Measurements from ENCODE around the gene WIPI1. TPM values are rescaled to one million over a fixed set of nuclear protein-coding genes. Genes with fewer than 3 reads are reported as not detected.
A peak's percentile ranks its signal among the peaks of the same experiment; 100 is the strongest.

The WIPI1 gene
- total and polyA plus RNA-seq, 2 of the 13 experiments (the other 11 are each of a cell fraction or from before 2014, with no cell fraction given) = 29.4 to 141 TPM

DNA sequence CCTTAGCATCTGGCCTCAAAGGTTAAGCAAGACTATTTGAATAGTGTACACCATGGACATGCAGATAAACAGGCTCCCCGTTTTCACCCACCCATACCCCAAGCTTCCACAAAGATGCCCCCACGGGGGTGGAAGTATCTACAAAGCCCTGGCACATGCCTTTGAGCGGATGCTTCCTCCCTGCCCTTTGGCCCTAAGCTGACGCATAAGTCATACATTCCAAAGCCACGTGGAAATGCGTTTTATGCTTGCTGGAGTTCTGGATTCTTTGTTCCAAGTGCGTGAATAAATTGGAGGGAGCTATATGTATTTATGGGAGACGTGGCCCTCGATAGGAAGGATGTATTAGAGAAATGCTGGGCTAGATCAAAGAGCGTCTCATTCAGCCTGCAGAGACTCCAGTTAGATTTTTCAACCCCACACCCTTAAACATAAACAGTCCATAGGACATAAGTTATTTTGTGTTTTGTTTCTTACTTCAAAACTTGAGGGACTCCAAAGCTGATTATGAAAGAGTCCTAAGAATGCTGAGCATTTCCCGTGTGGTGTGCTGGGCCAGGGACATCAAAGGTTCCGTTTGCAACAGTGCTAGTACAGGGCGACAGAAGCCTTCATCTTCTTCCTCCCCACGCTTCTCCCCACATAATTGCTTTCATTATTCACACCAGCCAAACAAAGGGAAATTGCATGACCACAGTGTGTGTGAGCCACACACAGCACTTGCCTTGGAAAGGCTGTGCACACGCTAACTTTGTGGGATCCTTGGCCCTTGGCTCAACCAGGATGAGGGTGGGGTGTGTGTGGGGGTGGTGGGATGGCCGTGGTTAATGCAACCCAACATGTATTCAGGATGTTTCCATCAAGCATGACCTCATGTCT, 73.6 kb downstream of the WIPI1 start (continued):
- TF ChIP-seq, protein P1, sequence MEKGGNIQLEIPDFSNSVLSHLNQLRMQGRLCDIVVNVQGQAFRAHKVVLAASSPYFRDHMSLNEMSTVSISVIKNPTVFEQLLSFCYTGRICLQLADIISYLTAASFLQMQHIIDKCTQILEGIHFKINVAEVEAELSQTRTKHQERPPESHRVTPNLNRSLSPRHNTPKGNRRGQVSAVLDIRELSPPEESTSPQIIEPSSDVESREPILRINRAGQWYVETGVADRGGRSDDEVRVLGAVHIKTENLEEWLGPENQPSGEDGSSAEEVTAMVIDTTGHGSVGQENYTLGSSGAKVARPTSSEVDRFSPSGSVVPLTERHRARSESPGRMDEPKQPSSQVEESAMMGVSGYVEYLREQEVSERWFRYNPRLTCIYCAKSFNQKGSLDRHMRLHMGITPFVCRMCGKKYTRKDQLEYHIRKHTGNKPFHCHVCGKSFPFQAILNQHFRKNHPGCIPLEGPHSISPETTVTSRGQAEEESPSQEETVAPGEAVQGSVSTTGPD (CRISPR knock-in tag; IDR thresholded peaks at IDR 0.05) = peak; percentile 76
- TF ChIP-seq TGIF2 (CRISPR knock-in tag; IDR thresholded peaks at IDR 0.05) (peak; percentile 49), ZNF326 (CRISPR knock-in tag; IDR thresholded peaks at IDR 0.05; ENCODE audit: borderline replicate concordance) (no peak), FOSL2 (CRISPR knock-in tag; IDR thresholded peaks at IDR 0.05) (peak; percentile 94), NFKBIZ (CRISPR knock-in tag; IDR thresholded peaks at IDR 0.05) (peak; percentile 53; the same call in 1 of the 2 replicates), FOXA1 (IDR thresholded peaks at IDR 0.05) (no peak), FOXA1 (CRISPR knock-in tag; IDR thresholded peaks at IDR 0.05) (peak; percentile 89), ZNF777 (CRISPR knock-in tag; IDR thresholded peaks at IDR 0.05) (no peak), SNRNP70 (IDR thresholded peaks at IDR 0.05; ENCODE audit: low read depth, low read length) (no peak), TBX3 (IDR thresholded peaks at IDR 0.05; ENCODE audit: borderline replicate concordance) (peak; percentile 100), MEIS1 (CRISPR knock-in tag; IDR thresholded peaks at IDR 0.05; ENCODE audit: borderline replicate concordance) (peak; percentile 25), ZNF776 (CRISPR knock-in tag; IDR thresholded peaks at IDR 0.05) (0 out of 2 replicates have a peak, but pooled peaks have one; percentile 53), KLF9 (CRISPR knock-in tag; IDR thresholded peaks at IDR 0.05; ENCODE audit: low read depth) (no peak; the same call in 1 of the 2 replicates), SOX6 (IDR thresholded peaks at IDR 0.05) (no peak), SOX6 (CRISPR knock-in tag; IDR thresholded peaks at IDR 0.05) (peak; percentile 98), ZNF614 (CRISPR knock-in tag; IDR thresholded peaks at IDR 0.05; ENCODE audit: borderline replicate concordance) (peak; percentile 47), ARHGAP35 (CRISPR knock-in tag; IDR thresholded peaks at IDR 0.05; ENCODE audit: borderline replicate concordance) (no peak), ZNF800 (CRISPR knock-in tag; IDR thresholded peaks at IDR 0.05) (peak; percentile 62; the same call in 1 of the 2 replicates), ZNF18 (CRISPR knock-in tag; IDR thresholded peaks at IDR 0.05; ENCODE audit: insufficient replicate concordance) (peak; percentile 100), PTBP1 (IDR thresholded peaks at IDR 0.05; ENCODE audit: low read depth, low read length, poor library complexity, severe bottlenecking) (no peak), MTF2 (CRISPR knock-in tag; IDR thresholded peaks at IDR 0.05; ENCODE audit: borderline replicate concordance) (no peak), TARDBP (CRISPR knock-in tag; IDR thresholded peaks at IDR 0.05) (peak; percentile 87), SMAD9 (CRISPR knock-in tag; IDR thresholded peaks at IDR 0.05) (peak; percentile 14; the same call in 1 of the 2 replicates), ISL2 (CRISPR knock-in tag; IDR thresholded peaks at IDR 0.05) (peak; percentile 93)

Measured in HepG2 (cell line).